K562 (cell line): ENCODE measurements around the gene NRXN3. TPM values are rescaled to one million over a fixed set of nuclear protein-coding genes. Genes with fewer than 3 reads are reported as not detected.

Experiments
- ATAC-seq: fragments of 200-7000 bp; cut with Tn5 transposase; 3 replicates; pipeline ENCODE4 v1.9.1; 2020; ENCODE audit warnings: moderate library complexity
- BruUV-seq: library from RNA; stranded (reverse); fragments of 400-500 nt; replicated peaks from 2 replicates; lab custom pipeline; 2021; lab: Mats Ljungman, UMichigan
- CTCF ChIA-PET: fragments of 300-600 bp; formaldehyde crosslinking; extraction: SDS; loops from one replicate; lab custom pipeline; 2021; ENCODE audit warnings: low intra/inter-chr PET ratio; lab: Yijun Ruan, JAX
- POLR2A ChIA-PET: fragments of 300-600, 350-650 bp; sonication (Branson Sonifier 250); formaldehyde crosslinking; extraction: SDS; loops from one replicate; lab custom pipeline; 2021; ENCODE audit warnings: antibody characterized with exemption, inconsistent platforms; lab: Yijun Ruan, JAX
- DNase-seq, 4 experiments: peaks; one replicate each; pipeline versions ENCODE4 v3.0.0 to v3.0.0-alpha.2; 2011 to 2018; ENCODE audit warnings: low spot score in 3 of 4, mixed read lengths in 3 of 4; ENCODE audit errors: extremely low read depth in 1 of 4
- FAIRE-seq: peaks from 2 replicates; lab custom pipeline; 2011; peaks lifted over from hg19 to GRCh38; lab: Jason Lieb, UNC
- H2AFZ ChIP-seq: 2 replicates; pipeline ENCODE4 v1.6.0; 2011; ENCODE audit warnings: low read depth, low read length, control low read depth, inconsistent platforms
- H3K27ac ChIP-seq: fragments of 200-600 bp; 3 replicates; pipeline ENCODE4 v1.8.0; 2011; ENCODE audit warnings: low read depth, mild to moderate bottlenecking, control low read depth, inconsistent platforms, low read length, moderate library complexity, mixed read lengths; ENCODE audit errors: extremely low read depth
- H3K27me3 ChIP-seq, 2 experiments: fragments of 300-600 bp in 1 of 2; 2 replicates in 1 of 2; 3 replicates in 1 of 2; pipeline versions ENCODE4 v1.6.0 to v1.8.0; 2011; ENCODE audit warnings: inconsistent platforms in 2 of 2, low read length in 2 of 2, mild to moderate bottlenecking in 1 of 2, mixed read lengths in 1 of 2, moderate library complexity in 1 of 2; ENCODE audit not compliant: control insufficient read depth in 2 of 2, insufficient read depth in 2 of 2
- H3K36me3 ChIP-seq: fragments of 300-600 bp; 3 replicates; pipeline ENCODE4 v1.8.0; 2011; ENCODE audit warnings: mild to moderate bottlenecking, low read length, inconsistent platforms; ENCODE audit not compliant: control insufficient read depth, insufficient read depth
- H3K4me1 ChIP-seq, 2 experiments: fragments of 200-600 bp in 1 of 2; replicated peaks in 1 of 2; 2 replicates in 1 of 2; 3 replicates in 1 of 2; pipeline versions ENCODE4 v1.5.1 to v1.8.0; 2011; ENCODE audit warnings: inconsistent platforms in 2 of 2, low read length in 2 of 2, mild to moderate bottlenecking in 1 of 2, mixed read lengths in 1 of 2, moderate library complexity in 1 of 2; ENCODE audit not compliant: control insufficient read depth in 2 of 2, insufficient read depth in 2 of 2
- H3K4me2 ChIP-seq: 2 replicates; pipeline ENCODE4 v1.6.1; 2011; ENCODE audit warnings: low read length, control low read depth, inconsistent platforms, mixed read lengths; ENCODE audit not compliant: insufficient read depth
- H3K4me3 ChIP-seq: fragments of 200-600 bp; sonication (generic), shearing (Covaris generic); 2 replicates; pipeline ENCODE4 v1.5.1; 2016; ENCODE audit warnings: control low read depth, inconsistent platforms
- H3K79me2 ChIP-seq: fragments of 200-600 bp; 3 replicates; pipeline ENCODE4 v1.8.0; 2011; ENCODE audit warnings: low read length, inconsistent platforms; ENCODE audit not compliant: control insufficient read depth, insufficient read depth
- H3K9ac ChIP-seq, 2 experiments: 2 replicates each; pipeline versions ENCODE4 v1.6.0 to v1.6.1; 2011; ENCODE audit warnings: low read depth in 2 of 2, low read length in 2 of 2, control low read depth in 1 of 2, inconsistent platforms in 1 of 2, mild to moderate bottlenecking in 1 of 2, mixed read lengths in 1 of 2; ENCODE audit not compliant: insufficient read depth in 1 of 2
- H3K9me1 ChIP-seq: one replicate; pipeline ENCODE4 v1.6.0; 2011; ENCODE audit warnings: inconsistent platforms, mild to moderate bottlenecking, low read length, moderate library complexity; ENCODE audit not compliant: control insufficient read depth, insufficient read depth
- H3K9me3 ChIP-seq: replicated peaks from 2 replicates; pipeline ENCODE4 v1.5.1; 2011; ENCODE audit warnings: low read depth, low read length, inconsistent platforms; ENCODE audit not compliant: control insufficient read depth, insufficient read depth
- H4K20me1 ChIP-seq: replicated peaks from 2 replicates; pipeline ENCODE4 v1.6.1; 2011; ENCODE audit warnings: low read length, inconsistent platforms, mixed read lengths; ENCODE audit not compliant: control insufficient read depth, insufficient read depth
- ZKSCAN3 ChIP-seq: fragments of 250-450 bp; sonication (Bioruptor Pico); IDR thresholded peaks from 2 replicates; pipeline ENCODE4 v1.4.0; 2020
- WGBS: fragments of 100-300 bp; shearing (Covaris generic); methylation state at CpG from one replicate; pipeline ENCODE4 v1.1.6; 2016; ENCODE audit warnings: low coverage, mixed read lengths; ENCODE audit not compliant: insufficient coverage; ENCODE audit errors: missing lambda C conversion rate; 5-methylcytosine and 5-hydroxymethylcytosine counted together
- in situ Hi-C: fragments of 300-500 bp; cut with MboI; formaldehyde crosslinking; loops from 4 replicates; pipeline ENCODE4 v1.15.0; 2018; ENCODE audit warnings: inconsistent platforms, mixed read lengths
- intact Hi-C: fragments of 100-400 bp; cut with micrococcal nuclease; formaldehyde crosslinking; loops from 2 replicates; pipeline ENCODE4 v1.14.2; 2022
- polyA plus RNA-seq, 8 experiments: library from polyadenylated mRNA; depleted of rRNA in 4 of 8; stranded (reverse) in 5 of 8; unstranded in 3 of 8; fragments of >200 nt; fragmentation: Nextera tagmentation in 2 of 8; fragmentation: Illumina TruSeq in 1 of 8; extraction: Ambion mirVana in 2 of 8; extraction: Trizol in 1 of 8; gene quantifications; 2 replicates each; pipeline versions ENCODE4 v1.2.1 to v1.2.3, GENCODE V29; 2011 to 2014; ENCODE audit warnings: inconsistent platforms in 1 of 8, missing spikeins in 1 of 8
- total RNA-seq, 7 experiments: library from RNA; depleted of rRNA in 6 of 7; stranded (reverse); fragments of >200 nt in 6 of 7; fragmentation: Illumina TruSeq in 2 of 7; extraction: Trizol in 2 of 7; gene quantifications; 2 replicates each; pipeline versions ENCODE4 v1.2.1 to v1.2.3, GENCODE V29; 2011 to 2021; ENCODE audit warnings: low replicate concordance in 1 of 7
- TF ChIP-seq, protein P1 (sequence below): sonication (generic); formaldehyde crosslinking; IDR thresholded peaks from 2 replicates; pipeline ENCODE4 v1.9.0; 2022; ENCODE audit warnings: mild to moderate bottlenecking, missing genetic modification reagents
- TF ChIP-seq, protein P2 (sequence below): sonication (generic); formaldehyde crosslinking; IDR thresholded peaks from 2 replicates; pipeline ENCODE4 v1.8.0; 2023; ENCODE audit warnings: mild to moderate bottlenecking, missing genetic modification reagents

Gene NRXN3
- total and polyA plus RNA-seq, 9 of the 15 experiments (the other 6 are each of a cell fraction or from before 2014, with no cell fraction given): 0.09 TPM; not detected in 8

DNA sequence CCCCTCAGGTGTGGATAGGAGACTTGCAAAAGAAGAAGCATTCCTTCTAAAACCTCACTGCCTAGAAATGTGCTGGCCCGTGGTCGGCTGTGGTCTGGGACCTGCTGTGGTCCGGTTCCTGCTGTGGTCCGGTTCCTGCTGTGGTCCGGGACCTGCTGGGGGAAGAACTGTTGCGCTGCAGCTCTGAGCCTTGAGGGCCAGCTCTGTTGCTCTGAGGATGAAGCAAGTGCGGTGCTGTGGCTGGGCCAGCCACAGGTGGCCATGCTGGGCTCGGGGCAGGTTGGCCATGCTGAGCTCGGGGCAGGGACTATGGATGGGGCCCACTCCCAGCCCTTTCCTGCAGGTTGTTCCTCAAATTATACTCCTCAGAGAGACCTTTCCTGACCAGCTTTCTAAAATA is 5.2 kb downstream of the NRXN3 start:
- POLR2A ChIA-PET: interaction anchor here (0.7 kb wide), 1 partner anchor 72 kb away, joined by 3 read pairs; no protein-coding TSS in a partner anchor
- FAIRE-seq: no peak

More for the DNA sequence above, 5.2 kb downstream of the NRXN3 start:
- CTCF ChIA-PET: no interaction called here
- H3K9me3 ChIP-seq: no peaks in the 10 kb centered on the region
- TF ChIP-seq ZKSCAN3 (CRISPR knock-in tag): no peak
- TF ChIP-seq, protein P1, sequence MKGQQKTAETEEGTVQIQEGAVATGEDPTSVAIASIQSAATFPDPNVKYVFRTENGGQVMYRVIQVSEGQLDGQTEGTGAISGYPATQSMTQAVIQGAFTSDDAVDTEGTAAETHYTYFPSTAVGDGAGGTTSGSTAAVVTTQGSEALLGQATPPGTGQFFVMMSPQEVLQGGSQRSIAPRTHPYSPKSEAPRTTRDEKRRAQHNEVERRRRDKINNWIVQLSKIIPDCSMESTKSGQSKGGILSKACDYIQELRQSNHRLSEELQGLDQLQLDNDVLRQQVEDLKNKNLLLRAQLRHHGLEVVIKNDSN (CRISPR knock-in tag): no peak
- TF ChIP-seq, protein P2, sequence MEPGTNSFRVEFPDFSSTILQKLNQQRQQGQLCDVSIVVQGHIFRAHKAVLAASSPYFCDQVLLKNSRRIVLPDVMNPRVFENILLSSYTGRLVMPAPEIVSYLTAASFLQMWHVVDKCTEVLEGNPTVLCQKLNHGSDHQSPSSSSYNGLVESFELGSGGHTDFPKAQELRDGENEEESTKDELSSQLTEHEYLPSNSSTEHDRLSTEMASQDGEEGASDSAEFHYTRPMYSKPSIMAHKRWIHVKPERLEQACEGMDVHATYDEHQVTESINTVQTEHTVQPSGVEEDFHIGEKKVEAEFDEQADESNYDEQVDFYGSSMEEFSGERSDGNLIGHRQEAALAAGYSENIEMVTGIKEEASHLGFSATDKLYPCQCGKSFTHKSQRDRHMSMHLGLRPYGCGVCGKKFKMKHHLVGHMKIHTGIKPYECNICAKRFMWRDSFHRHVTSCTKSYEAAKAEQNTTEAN: no peak
- TF ChIP-seq, all 486 proteins: peak for 0
- Histone ChIP-seq H3K79me2 (no peaks in the 10 kb centered on the region), H3K4me1 (no peaks in the 10 kb centered on the region), H3K4me3 (no peak overlapping the region), H3K9ac (no peak overlapping the region), H3K36me3 (no peaks in the 10 kb centered on the region), H3K27me3 (peaks cover 4 to 19% of the 10 kb centered on the region in 2 experiments; a peak in 3 of 5 replicates), H2AFZ (no peak overlapping the region), H3K9me1 (no peaks in the 10 kb centered on the region), H4K20me1 (no peaks in the 10 kb centered on the region), H3K27ac (no peak overlapping the region), H3K4me2 (no peak overlapping the region)
- intact Hi-C loops: no loop called here
- ATAC-seq: no peak
- in situ Hi-C loops: no loop called here
- no peak for DNase-seq
- WGBS: 0% methylated on average over 3 of the region's 9 CpGs
- no TSS peak for BruUV-seq
